ENCODE data around the gene PRKACA.

Gene PRKACA

GRCh38 chr19:14091813-14092462, 25.6 kb downstream of the PRKACA start:
- peak in 2 of 14 donors; percentile 49 to 53 for DNase-seq

GRCh38 chr19:14091081-14091812, 26.3 kb downstream of the PRKACA start:
- peak in 10 of 14 donors; percentile 30 to 90 (median 79) for DNase-seq

GRCh38 chr19:14090509-14091080, 27.0 kb downstream of the PRKACA start, which contains the start of gene SAMD1:
Gene SAMD1 (minus strand): TSS chr19:14090751.
- DNase-seq, result peak in 12 of 14 donors; percentile 50 to 90 (median 80)

DNA sequence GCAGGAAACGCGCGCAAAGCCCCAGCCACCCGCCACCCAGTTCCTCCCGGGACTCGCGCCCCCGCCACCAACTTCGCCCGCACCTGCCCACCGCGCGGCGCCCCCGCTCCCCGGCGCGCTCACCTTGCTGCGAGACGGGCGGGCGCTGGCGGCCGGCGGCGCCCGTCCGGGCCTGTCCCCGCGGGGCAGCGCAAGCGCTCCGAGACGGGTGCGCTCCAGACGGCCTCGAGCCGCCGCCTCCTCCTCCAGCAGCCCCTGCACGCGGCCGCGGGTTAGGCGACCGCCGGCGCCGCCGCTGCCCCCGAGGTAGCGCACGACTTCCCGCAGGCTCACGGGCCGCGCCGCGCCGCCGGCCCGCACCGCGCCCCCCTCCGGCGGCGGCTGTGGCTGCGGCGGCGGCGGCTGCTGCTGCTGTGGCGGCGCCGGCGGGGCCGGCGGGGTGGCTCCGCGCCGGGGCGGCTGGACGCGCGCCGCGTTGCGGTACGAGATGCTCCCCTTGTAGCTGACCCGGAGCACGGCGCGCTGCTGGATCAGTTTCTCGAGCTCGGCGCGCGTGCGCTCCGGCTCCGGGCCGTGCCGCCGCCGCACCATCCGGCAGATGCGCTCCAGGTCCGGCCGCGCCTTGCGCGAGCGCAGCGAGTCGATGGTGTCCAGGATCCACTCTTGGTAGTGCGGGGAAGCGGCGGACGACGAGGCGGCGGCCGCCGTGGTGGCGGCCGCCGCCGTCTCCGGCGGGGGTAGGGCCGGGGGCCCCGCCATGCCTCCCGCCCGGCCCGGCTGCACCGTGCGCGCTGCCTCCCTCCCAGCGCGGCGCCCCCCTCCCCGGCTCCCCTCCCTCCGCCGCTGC, 27.7 kb downstream of the PRKACA start:
- DNase-seq, result peak in 3 of 14 donors; percentile 35 to 57 (median 45)

- DNase-seq, result no peak
These were observed 28.2 kb downstream of the PRKACA start for GRCh38 chr19:14089412-14089661.

GRCh38 chr19:14088634-14089411, 28.7 kb downstream of the PRKACA start:
- no peak for DNase-seq

- DNase-seq, result no peak
These were observed 31.5 kb downstream of the PRKACA start for GRCh38 chr19:14086098-14086497.

DNA sequence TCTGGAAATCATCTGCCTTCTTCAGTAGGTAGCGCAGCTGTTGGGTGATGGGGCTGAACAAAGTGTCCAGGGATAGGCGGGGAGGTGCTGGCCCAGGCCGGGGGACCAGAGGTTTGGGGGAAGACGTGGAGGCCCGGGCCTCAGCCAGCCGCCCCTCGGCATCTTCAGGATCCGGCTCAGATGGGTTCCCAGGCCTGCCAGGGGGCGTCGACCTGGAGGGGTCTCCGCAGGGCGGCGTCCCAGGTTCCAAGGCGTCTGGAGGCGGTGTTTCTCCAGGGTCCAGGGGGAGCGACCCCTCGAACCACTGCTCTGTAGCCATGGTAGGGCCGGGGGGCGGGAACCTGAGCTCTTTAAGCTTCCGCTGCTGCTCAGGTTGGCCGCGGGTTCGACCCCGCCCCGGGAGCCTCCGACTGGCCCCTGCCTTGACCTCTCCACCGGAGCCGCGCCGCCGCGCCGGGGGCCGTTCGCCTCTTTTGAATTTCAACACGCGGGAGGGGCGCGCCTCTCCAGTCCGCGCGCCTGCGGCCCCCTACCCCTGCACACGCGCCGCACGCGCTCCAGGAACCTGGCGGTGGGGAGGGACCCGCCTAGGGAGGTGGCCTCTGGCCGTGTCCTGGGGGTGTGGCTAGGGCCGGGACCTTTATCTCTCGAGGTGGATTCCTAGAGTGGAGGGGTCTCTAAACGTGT, 32.1 kb downstream of the PRKACA start, which contains the start of gene C19orf67:
C19orf67 (minus strand) TSS at position 475 of the 687 bp plus-strand sequence; CDS start at position 319, 156 bp downstream.
- no peak for DNase-seq

- no peak for DNase-seq
These were observed 34.9 kb downstream of the PRKACA start for GRCh38 chr19:14082675-14082960.

DNA sequence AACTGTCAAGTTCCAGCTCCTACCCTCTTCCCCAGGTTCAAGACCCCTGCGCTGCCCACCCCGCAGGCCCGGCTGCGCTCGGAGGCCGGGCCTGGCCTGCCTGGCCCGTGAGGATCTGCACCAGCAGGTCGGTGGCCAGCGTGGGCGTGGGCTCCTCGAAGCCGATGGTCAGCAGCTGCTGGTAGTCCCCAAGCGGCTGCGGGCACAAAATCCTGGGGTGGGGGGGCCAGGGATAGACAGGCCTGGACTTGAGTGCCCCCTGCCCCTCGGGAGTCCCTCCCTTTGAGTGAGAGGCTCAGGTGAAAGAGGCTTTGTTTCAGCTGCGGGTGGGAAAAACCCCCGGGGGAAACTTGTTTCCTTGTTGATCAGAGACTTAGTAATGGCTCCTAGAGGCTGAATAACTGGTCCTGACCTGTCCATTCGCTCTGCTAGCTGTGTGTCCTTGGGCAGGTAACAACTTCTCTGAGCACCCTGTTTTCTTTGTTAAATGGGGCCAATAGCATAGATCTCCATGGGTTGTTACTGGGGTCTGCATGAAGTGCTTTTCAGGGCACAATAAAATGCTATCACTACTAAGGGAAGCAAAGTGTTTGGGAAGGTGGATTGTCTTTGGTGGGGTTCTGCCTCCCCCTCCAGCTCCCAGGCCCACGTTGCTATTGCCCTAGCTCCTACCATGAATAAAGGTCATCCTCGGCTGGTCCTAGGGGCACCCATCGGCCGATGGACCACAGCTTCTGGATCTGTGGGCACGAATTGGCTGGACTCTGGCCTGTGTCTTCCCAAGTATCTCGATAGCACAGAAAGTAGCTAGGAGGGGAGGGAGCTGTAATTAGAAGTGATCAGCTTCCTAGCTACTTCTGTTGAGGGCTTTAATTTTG, 35.5 kb downstream of the PRKACA start:
- DNase-seq, result no peak

- DNase-seq, result peak; percentile 92 to 99 (median 96)
These were observed 36.4 kb downstream of the PRKACA start for GRCh38 chr19:14080887-14081796.

GRCh38 chr19:14078411-14078810, 39.2 kb downstream of the PRKACA start:
- no peak for DNase-seq

GRCh38 chr19:14073925-14074838, 43.4 kb downstream of the PRKACA start:
- DNase-seq, result peak in 11 of 14 donors; percentile 45 to 73 (median 55)

- peak in 12 of 14 donors; percentile 28 to 86 (median 65) for DNase-seq
These were observed 44.2 kb downstream of the PRKACA start for GRCh38 chr19:14073261-14073924.

DNA sequence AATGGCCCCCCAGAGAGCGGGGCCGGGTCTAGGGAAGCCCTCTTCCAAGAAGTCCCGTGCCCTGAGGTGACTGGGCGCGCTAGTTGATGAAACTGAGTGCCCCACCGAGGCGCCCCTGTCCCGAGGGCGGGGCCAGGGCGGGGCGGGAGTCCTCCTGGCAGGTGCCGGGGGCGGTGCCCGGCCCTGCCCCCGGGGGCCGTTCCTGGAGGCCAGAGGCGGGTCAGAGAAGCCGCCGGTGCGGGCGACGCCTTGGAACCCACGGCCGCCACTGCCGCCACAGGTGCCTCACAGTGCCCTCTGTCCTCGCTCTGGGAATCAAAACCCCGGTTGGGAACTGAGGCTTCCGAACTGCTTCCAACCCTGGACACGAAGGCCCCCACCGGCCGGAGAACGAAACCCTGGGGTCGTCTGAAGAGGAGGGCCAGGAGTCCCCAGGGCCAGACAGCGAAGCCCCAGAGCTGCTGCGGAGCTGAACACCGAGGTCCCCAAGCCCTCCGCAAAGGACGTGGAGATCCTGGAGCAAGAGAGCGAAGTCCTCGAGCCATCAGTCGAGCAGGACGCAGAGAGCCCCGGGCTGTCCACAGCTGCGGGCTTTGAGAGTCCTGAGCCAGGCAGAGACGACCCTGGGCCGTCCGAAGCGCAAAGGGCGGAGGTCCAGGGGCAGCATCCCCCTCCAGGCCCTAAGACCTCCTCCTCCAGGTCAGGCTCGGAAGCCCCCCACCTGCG, 44.9 kb downstream of the PRKACA start, which contains the start of gene MISP3:
MISP3 (plus strand) TSS at position 252 of the 726 bp plus-strand sequence. CDS start 524 bp downstream, outside the sequence.
- peak in 7 of 14 donors; percentile 20 to 58 (median 54) for DNase-seq

- DNase-seq, result no peak
These were observed 47.1 kb downstream of the PRKACA start for GRCh38 chr19:14070268-14071050.

Measured in C1 segment of cervical spinal cord (tissue), 14 donors.